WTC11 (cell line): Measurements from ENCODE around the gene OSMR. TPM values are rescaled to one million over a fixed set of nuclear protein-coding genes. Genes with fewer than 3 reads are reported as not detected.

Experiments used
- ATAC-seq: fragments of 200-7000 bp; cut with Tn5 transposase; 2 replicates; pipeline ENCODE4 v1.10.0; 2021; ENCODE audit warnings: mild to moderate bottlenecking, moderate library complexity
- CTCF ChIA-PET: fragments of 300-600 bp; sonication (Branson Sonifier 250); formaldehyde crosslinking; loops from one replicate; lab custom pipeline; 2021; ENCODE audit warnings: antibody characterized with exemption; lab: Charles Lee
- POLR2A ChIA-PET: fragments of 350-600 bp; sonication (Branson Sonifier 250); formaldehyde crosslinking; loops from one replicate; lab custom pipeline; 2021; ENCODE audit warnings: antibody characterized with exemption; lab: Charles Lee
- DNase-seq: peaks from one replicate; pipeline ENCODE4 v3.0.0; 2021; ENCODE audit warnings: low spot score
- H3K27ac Mint-ChIP-seq: 2 replicates; pipeline ENCODE4 v1.8.0; 2021; ENCODE audit warnings: mixed read lengths
- H3K27me3 Mint-ChIP-seq: 2 replicates; pipeline ENCODE4 v1.8.0; 2021; ENCODE audit warnings: low read depth, mild to moderate bottlenecking, moderate library complexity, mixed read lengths
- H3K36me3 Mint-ChIP-seq: 2 replicates; pipeline ENCODE4 v1.8.0; 2021; ENCODE audit warnings: mixed read lengths
- H3K4me1 Mint-ChIP-seq: 2 replicates; pipeline ENCODE4 v1.8.0; 2022; ENCODE audit warnings: mixed read lengths
- H3K4me3 Mint-ChIP-seq: 2 replicates; pipeline ENCODE4 v1.8.0; 2021; ENCODE audit warnings: mild to moderate bottlenecking, moderate library complexity, mixed read lengths
- H3K9me3 Mint-ChIP-seq: 2 replicates; pipeline ENCODE4 v1.8.0; 2021; ENCODE audit warnings: mixed read lengths
- AR ChIP-seq: fragments of 250-450 bp; sonication (Bioruptor Pico); IDR thresholded peaks from 2 replicates; pipeline ENCODE4 v1.9.0; 2021; ENCODE audit warnings: mild to moderate bottlenecking
- ARID4B ChIP-seq: sonication (generic); formaldehyde crosslinking; IDR thresholded peaks from 2 replicates; pipeline ENCODE4 v1.8.0; 2023; ENCODE audit warnings: missing genetic modification reagents, mild to moderate bottlenecking, borderline replicate concordance
- ATF3 ChIP-seq: sonication (generic); formaldehyde crosslinking; conservative IDR thresholded peaks from 2 replicates; pipeline ENCODE4 v1.8.1; 2022; ENCODE audit warnings: mild to moderate bottlenecking, missing genetic modification reagents
- EMX1 ChIP-seq: fragments of 250-450 bp; sonication (Bioruptor Pico); IDR thresholded peaks from 2 replicates; pipeline ENCODE4 v1.8.0; 2021; ENCODE audit warnings: mild to moderate bottlenecking
- FOXK1 ChIP-seq: sonication (generic); formaldehyde crosslinking; IDR thresholded peaks from 2 replicates; pipeline ENCODE4 v1.8.0; 2022; ENCODE audit warnings: mild to moderate bottlenecking, moderate library complexity, missing genetic modification reagents
- NFATC4 ChIP-seq: fragments of 250-450 bp; sonication (Bioruptor Pico); IDR thresholded peaks from 2 replicates; pipeline ENCODE4 v1.9.0; 2021; ENCODE audit warnings: mild to moderate bottlenecking
- NR3C1 ChIP-seq: sonication (generic); formaldehyde crosslinking; conservative IDR thresholded peaks from 2 replicates; pipeline ENCODE4 v1.8.1; 2023; ENCODE audit warnings: low read depth, mild to moderate bottlenecking, missing genetic modification reagents
- OVOL2 ChIP-seq: fragments of 250-450 bp; sonication (Bioruptor Pico); IDR thresholded peaks from 2 replicates; pipeline ENCODE4 v1.9.0; 2021; ENCODE audit warnings: mild to moderate bottlenecking, borderline replicate concordance
- RELA ChIP-seq: sonication (generic); formaldehyde crosslinking; IDR thresholded peaks from 2 replicates; pipeline ENCODE4 v1.8.1; 2022; ENCODE audit warnings: missing genetic modification reagents, mild to moderate bottlenecking, borderline replicate concordance
- TCF7 ChIP-seq: sonication (generic); formaldehyde crosslinking; IDR thresholded peaks from 2 replicates; pipeline ENCODE4 v1.8.0; 2022; ENCODE audit warnings: mild to moderate bottlenecking, low read depth, missing genetic modification reagents, moderate library complexity
- USF1 ChIP-seq: sonication (generic); formaldehyde crosslinking; IDR thresholded peaks from 2 replicates; pipeline ENCODE4 v1.8.0; 2022; ENCODE audit warnings: mild to moderate bottlenecking, missing genetic modification reagents
- ZNF138 ChIP-seq: sonication (generic); formaldehyde crosslinking; conservative IDR thresholded peaks from 2 replicates; pipeline ENCODE4 v1.8.1; 2022; ENCODE audit warnings: mild to moderate bottlenecking, moderate library complexity, missing genetic modification reagents
- ZNF532 ChIP-seq: fragments of 250-450 bp; sonication (Bioruptor Pico); IDR thresholded peaks from 2 replicates; pipeline ENCODE4 v1.9.0; 2021; ENCODE audit warnings: mild to moderate bottlenecking, borderline replicate concordance
- ZSCAN18 ChIP-seq: fragments of 250-450 bp; sonication (Bioruptor Pico); IDR thresholded peaks from 2 replicates; pipeline ENCODE4 v2.1.2; 2022; ENCODE audit warnings: mild to moderate bottlenecking, moderate library complexity
- total RNA-seq: library from RNA; stranded (reverse); gene quantifications from 3 replicates; pipeline ENCODE4 v1.2.3, GENCODE V29; 2021

The OSMR gene
- total RNA-seq, 1 experiment from 2014 or later: 2.3 TPM

- TF ChIP-seq ARID4B (no peak), OVOL2 (CRISPR knock-in tag) (no peak), ZNF532 (CRISPR knock-in tag) (no peak), AR (CRISPR knock-in tag) (no peak), EMX1 (CRISPR knock-in tag) (no peak), RELA (CRISPR knock-in tag) (no peak)
These were observed 80.3 kb downstream of the OSMR start (continued) for GRCh38 chr5:38926121-38926520.

GRCh38 chr5:38927470-38927869 lies 81.7 kb downstream of the OSMR start:
- TF ChIP-seq TCF7 (CRISPR knock-in tag) (no peak), EMX1 (CRISPR knock-in tag) (no peak)
- DNase-seq: no peak
- H3K4me1 Mint-ChIP-seq: peaks cover 22% of the 10 kb centered on the region
- H3K9me3 Mint-ChIP-seq: peaks cover 22% of the 10 kb centered on the region
- ATAC-seq: no peak
- ChIA-PET CTCF (no interaction called here), POLR2A (no interaction called here)
- no peak overlapping the region for H3K4me3 Mint-ChIP-seq
- H3K36me3 Mint-ChIP-seq: peaks cover 7% of the 10 kb centered on the region
- no peaks in the 10 kb centered on the region for H3K27me3 Mint-ChIP-seq
- H3K27ac Mint-ChIP-seq: no peak overlapping the region

GRCh38 chr5:38929838-38930237 lies 84.0 kb downstream of the OSMR start:
- Mint-ChIP-seq H3K27ac (no peak overlapping the region), H3K27me3 (no peaks in the 10 kb centered on the region), H3K9me3 (peaks cover 22% of the 10 kb centered on the region), H3K36me3 (peaks cover 7% of the 10 kb centered on the region), H3K4me1 (peaks cover 20% of the 10 kb centered on the region), H3K4me3 (no peak overlapping the region)
- CTCF ChIA-PET: no interaction called here
- POLR2A ChIA-PET: no interaction called here
- DNase-seq (no peak), ATAC-seq (no peak)
- TF ChIP-seq NR3C1 (CRISPR knock-in tag) (no peak), ARID4B (no peak), ATF3 (CRISPR knock-in tag) (no peak), FOXK1 (no peak), NFATC4 (CRISPR knock-in tag) (no peak), USF1 (CRISPR knock-in tag) (no peak), ZNF138 (CRISPR knock-in tag) (no peak), ZSCAN18 (CRISPR knock-in tag) (no peak)
